GM12873 (cell line): ENCODE measurements around the gene PBX1.

Experiments used
- CTCF ChIP-seq: IDR thresholded peaks from 2 replicates; pipeline ENCODE4 v1.5.1; 2012; ENCODE audit warnings: low read depth, mild to moderate bottlenecking, moderate library complexity, low read length, control low read depth; ENCODE audit not compliant: insufficient read depth; ENCODE audit errors: missing control alignments

PBX1 gene

DNA sequence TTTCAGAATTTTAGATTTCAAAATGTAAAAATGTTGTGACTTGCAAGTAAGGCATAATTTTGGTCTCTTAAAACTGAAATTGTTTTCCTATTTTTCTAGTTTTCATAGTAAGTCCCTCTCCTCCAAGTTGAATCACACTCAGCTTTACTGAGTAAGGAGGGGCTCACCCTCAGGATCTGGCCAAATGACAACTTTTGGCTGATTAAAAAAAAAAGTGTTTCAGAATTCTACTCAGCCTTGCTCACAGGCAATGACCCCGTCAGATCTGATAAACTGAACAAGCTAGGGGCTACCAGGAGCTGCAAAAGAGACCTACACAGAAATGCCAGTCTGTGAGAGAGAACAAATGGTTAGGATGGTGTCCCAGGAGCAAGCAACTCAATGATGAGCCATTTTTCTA is 159.8 kb downstream of the PBX1 start:
- TF ChIP-seq CTCF = no peak

GRCh38 chr1:164719676-164720439 is 160.9 kb downstream of the PBX1 start:
- TF ChIP-seq CTCF = no peak

- no peak for TF ChIP-seq CTCF
Observed at GRCh38 chr1:164720440-164721227, 161.7 kb downstream of the PBX1 start.

DNA sequence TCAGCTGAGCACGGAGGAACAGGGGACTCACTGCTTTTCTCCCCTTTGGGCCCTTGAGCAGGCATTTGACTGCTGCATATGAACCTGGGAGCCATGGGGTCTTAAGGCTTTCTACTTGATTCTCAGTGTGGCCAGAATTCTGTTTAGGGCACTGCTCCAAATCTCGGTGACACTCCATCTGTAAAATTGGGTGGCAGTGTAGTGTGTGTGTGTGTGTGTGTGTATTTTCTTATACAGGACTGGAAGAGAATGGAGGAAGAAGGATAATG is 162.2 kb downstream of the PBX1 start:
- TF ChIP-seq CTCF = no peak

DNA sequence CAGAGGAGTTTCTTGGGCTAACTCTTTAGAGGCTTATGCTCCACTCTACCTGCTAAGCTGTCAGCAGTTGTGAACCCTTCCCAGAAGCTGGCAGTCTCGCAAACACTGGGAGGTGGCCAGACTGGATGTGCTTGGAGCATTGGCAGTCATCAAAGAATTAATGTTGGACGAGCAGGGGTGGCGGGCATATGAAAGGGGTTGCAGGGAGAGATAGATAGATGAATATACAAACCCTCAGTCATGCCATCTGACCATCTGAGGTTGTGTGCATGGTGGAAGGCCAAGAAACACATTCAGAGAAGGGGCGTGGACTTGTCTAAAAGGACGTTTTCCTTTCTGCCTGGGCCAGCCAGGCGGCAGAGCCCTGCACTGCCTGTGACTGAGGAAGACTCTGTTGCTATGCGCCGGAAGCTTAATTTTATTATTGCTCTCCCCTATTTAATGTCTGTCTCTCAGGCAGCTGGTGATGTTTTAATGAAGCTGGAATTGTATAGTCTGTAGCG is 164.4 kb downstream of the PBX1 start:
- TF ChIP-seq CTCF = no peak

DNA sequence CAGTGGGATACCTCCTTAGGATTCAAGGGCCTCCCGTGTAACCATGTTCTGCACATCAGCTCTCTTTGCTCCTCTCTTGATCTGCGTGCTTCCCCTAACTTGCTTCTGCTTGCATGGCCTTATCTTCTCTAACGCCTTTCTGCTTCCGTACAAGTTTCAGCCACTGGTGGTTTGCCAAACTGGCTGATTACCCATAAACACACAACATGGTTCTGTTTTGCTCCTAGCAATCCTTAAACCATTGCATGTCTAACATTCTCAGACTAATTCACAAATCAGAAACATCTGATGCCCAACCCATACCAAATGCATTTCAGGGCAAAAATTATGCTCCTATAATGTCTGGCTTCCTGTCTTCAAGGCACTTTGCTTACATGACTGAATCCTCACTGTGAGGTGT is 166.4 kb downstream of the PBX1 start:
- TF ChIP-seq CTCF = no peak

DNA sequence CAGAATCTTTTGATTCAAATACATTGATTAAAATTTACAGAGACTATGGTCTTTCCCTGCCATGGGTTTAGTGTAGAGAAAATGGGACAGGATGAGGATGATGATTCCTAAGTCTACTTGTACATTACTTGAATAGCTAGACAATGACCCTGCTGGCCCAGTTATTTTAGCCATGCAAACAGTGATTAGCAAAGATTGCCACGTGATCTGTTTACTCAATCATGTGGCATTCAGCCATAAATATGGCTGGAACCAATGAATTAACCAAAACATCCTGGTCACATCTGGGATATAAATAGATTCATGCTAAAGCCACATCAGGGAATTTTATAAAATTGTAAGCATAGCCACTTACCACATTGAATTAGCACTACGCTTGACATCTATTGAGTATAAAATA is 167.3 kb downstream of the PBX1 start:
- TF ChIP-seq CTCF = no peak
